ENCODE measurements around the gene AOPEP.

DNA sequence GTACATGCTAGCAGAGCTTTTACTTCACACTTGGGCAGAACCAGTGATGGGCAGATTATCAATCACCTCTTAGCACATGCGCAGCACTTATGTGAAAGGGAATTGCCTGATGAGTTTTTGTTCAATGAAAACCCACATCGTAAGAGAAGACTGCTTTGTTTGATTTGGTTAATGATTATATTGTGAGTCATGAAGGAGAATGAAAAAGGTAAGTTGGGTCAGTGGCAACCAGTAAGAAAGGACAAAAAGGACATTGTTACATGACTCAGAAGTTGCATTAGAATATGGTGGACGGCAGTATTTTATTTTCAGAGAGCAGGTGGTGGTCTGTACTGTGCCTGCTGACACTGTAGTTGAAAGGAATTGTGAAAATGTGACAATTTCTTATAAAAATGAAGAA, 127.4 kb downstream of the AOPEP start:
- TF ChIP-seq, protein P1, sequence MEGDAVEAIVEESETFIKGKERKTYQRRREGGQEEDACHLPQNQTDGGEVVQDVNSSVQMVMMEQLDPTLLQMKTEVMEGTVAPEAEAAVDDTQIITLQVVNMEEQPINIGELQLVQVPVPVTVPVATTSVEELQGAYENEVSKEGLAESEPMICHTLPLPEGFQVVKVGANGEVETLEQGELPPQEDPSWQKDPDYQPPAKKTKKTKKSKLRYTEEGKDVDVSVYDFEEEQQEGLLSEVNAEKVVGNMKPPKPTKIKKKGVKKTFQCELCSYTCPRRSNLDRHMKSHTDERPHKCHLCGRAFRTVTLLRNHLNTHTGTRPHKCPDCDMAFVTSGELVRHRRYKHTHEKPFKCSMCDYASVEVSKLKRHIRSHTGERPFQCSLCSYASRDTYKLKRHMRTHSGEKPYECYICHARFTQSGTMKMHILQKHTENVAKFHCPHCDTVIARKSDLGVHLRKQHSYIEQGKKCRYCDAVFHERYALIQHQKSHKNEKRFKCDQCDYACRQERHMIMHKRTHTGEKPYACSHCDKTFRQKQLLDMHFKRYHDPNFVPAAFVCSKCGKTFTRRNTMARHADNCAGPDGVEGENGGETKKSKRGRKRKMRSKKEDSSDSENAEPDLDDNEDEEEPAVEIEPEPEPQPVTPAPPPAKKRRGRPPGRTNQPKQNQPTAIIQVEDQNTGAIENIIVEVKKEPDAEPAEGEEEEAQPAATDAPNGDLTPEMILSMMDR (IDR thresholded peaks at IDR 0.05 in 4 of 5, conservative IDR thresholded peaks at IDR 0.05 in 1 of 5): no peak
- no peak for TF ChIP-seq POLR2A (IDR thresholded peaks at IDR 0.05)
